Omental fat pad (tissue), 4 donors: Measurements from ENCODE around the gene TBC1D16. TPM values are rescaled to one million over a fixed set of nuclear protein-coding genes. Genes with fewer than 3 reads are reported as not detected.

ENCODE experiments used
- ATAC-seq: fragments of 150-250 bp; one replicate; pipeline ENCODE4 v1.9.1; 2016; ENCODE audit warnings: mild to moderate bottlenecking, moderate library complexity; ENCODE audit not compliant: low FRiP score
- DNase-seq: peaks from one replicate; pipeline ENCODE4 v3.0.0-alpha.2; 2019; ENCODE audit warnings: low spot score
- CTCF ChIP-seq, 3 donors: fragments of 450-650 bp; IDR thresholded peaks; one replicate each; pipeline ENCODE4 v1.5.1; 2016 to 2017; ENCODE audit warnings: antibody characterized with exemption in 3 of 3, mild to moderate bottlenecking in 3 of 3, moderate library complexity in 2 of 3
- total RNA-seq, 4 donors: library from RNA; depleted of rRNA; stranded (reverse); fragments of >200 nt; gene quantifications; one replicate each; pipeline ENCODE4 v1.1.0, GENCODE V29; 2016

TBC1D16 gene
- total RNA-seq, 4 donors from 2014 or later, result 46.1 to 97.9 (median 65.3) TPM

DNA sequence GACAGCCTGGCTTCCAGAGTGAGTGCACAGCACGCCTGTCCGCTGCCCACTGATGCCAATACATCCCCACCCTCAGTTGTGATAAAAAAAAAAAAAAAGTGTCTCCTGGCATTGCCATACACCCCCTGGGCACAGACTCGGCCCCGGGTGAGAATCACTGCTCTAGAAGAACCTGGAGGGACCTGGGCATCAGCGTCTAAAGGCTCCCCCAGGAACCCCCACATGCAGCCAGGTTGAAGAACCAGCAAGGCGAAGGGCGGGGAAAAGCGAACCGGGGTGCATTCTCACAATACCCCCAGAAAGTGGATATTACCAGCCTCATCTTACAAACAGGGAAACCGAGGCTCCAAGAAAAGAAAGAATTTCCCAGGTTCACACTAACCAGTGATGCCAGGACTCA lies 27.7 kb downstream of the TBC1D16 start:
- ATAC-seq, result no peak
- no peak for TF ChIP-seq CTCF (IDR thresholded peaks at IDR 0.05)
- DNase-seq, result no peak

- DNase-seq (no peak), ATAC-seq (no peak)
- TF ChIP-seq CTCF (IDR thresholded peaks at IDR 0.05), result no peak
Measured at GRCh38 chr17:80006811-80007752, 28.6 kb downstream of the TBC1D16 start.

GRCh38 chr17:80006339-80006720 lies 29.3 kb downstream of the TBC1D16 start:
- ATAC-seq (no peak), DNase-seq (no peak)
- no peak for TF ChIP-seq CTCF (IDR thresholded peaks at IDR 0.05)

DNA sequence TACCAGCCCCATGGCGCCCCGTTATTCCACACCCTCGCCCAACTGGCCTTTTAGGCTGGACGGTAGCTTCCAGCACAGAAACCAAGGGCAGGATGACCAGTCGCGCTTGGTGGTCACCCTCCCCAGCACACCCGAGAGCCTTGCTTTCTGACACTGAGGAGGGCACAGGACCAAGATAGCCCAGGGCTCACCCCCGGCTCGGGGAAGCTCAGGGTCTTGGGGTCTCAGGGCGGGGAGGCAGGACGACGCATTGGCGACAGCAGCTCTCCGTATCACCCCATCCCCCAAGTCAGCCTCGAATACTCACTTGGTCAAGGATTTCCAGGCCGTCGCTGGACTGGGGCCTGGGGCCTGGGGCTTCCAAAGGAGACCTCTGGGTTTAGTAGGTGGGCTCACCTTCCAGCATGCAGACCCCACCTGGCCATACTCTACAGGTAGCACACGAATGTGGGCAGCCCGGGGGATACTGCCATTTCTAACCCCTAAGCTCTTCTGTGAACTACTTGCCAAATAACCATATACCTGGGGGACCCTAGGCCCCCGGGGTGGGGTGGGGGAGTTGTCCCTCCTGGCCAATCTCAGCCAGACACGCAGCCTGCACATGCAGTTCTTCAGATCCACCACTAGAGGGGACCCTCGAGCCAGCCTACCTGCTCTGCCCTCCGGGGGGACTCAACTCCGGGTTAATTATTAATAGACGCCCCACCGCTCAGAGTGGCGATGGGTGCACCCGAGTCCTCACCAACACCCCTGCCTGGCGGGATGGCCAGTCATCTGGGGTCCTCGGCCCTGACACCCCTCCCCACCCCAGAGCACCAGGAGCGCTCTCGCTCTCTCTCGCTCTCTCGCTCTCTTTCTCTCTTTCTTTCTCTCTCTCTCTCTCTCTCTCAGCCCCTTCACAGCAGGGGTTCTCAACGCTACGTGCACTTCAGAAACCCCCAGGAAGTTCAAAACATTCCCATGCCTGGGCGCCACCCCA lies 30.0 kb downstream of the TBC1D16 start:
- peak in 1 of 3 donors; percentile 91 for TF ChIP-seq CTCF (IDR thresholded peaks at IDR 0.05)
- ATAC-seq (no peak), DNase-seq (no peak)

DNA sequence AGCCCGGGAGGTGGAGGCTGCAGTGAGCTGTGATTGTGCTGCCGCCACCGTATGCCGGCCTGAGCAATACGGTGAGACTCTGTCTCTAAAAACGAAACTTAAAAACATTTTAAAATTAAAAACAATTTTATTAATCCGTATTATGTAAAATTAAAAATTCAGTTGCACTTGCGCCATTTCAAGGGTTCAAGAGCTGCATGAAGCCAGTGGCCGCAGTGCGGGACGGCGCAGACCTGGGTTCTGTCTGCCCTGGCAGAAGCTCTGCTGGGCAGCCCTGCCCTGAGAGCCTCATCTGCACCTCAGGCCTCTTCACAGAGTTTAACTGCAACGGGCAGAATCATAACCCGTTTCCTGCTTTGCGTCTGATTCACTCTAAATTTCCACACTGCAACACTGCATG lies 31.7 kb downstream of the TBC1D16 start:
- DNase-seq (no peak), ATAC-seq (no peak)
- no peak for TF ChIP-seq CTCF (IDR thresholded peaks at IDR 0.05)

DNA sequence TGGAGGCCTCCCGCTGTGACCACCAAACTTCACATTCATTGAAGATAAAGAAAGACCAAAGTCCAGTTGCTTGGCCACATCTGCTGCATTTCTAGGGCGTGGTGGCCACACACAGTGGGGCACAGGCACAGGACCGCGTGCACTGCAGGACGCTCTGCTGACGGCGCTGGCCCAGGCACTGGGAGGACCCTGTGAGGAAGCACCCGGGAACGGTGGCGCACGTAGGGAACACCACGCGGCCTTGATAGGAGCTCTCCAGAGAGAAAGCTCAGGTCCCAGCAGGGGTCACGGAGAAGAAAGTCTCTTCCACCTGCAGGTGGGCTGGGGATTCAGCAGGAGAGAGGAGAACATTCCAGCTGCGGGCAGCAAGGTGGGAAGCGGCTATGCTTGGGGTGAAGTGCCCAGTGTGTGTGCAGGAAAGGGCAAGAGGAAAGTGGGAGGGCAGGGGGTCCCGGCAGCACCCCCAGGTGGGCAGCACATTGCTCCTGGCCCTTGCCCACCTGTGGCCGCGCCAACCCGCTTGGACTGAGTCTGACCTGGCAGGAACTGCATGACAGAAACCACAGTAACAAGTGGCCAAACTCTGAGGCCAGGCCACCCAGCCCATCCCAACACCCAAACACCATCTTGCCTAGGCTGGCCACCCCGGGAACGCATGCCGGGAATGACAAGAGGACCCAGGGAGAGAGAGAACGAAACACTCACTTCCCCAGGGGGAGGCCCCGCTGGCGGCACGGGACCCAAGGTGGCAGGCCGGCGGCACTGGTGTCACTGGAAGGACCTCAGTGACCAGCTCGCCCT lies 32.8 kb downstream of the TBC1D16 start:
- no peak for TF ChIP-seq CTCF (IDR thresholded peaks at IDR 0.05)
- ATAC-seq, result no peak
- no peak for DNase-seq
